CD4-positive, CD25-positive, alpha-beta regulatory T cell (primary cell): ENCODE data around the gene PPIL4. TPM values are rescaled to one million over a fixed set of nuclear protein-coding genes. Genes with fewer than 3 reads are reported as not detected.
A peak's percentile ranks its signal among the peaks of the same experiment; 100 is the strongest.

Experiments used
- ATAC-seq, 2 donors: fragments of 150-1000 bp; cut with Tn5 transposase; one replicate each; pipeline ENCODE4 v1.10.0; 2021; ENCODE audit warnings: low read depth in 2 of 2, moderate number of reproducible peaks in 2 of 2, moderate library complexity in 1 of 2
- DNase-seq, 3 donors: peaks; one replicate each; pipeline versions ENCODE4 v3.0.0 to v3.0.0-alpha.2; 2012 to 2022; ENCODE audit warnings: mixed read lengths in 1 of 3
- H3K27ac ChIP-seq: one replicate; pipeline ENCODE4 v1.7.0; 2013; ENCODE audit warnings: mild to moderate bottlenecking, low read length; ENCODE audit not compliant: insufficient read depth, poor library complexity, severe bottlenecking
- H3K27me3 ChIP-seq: one replicate; pipeline ENCODE4 v1.7.0; 2013; ENCODE audit warnings: low read length; ENCODE audit not compliant: control insufficient read depth, insufficient read depth
- H3K36me3 ChIP-seq: one replicate; pipeline ENCODE4 v1.7.0; 2013; ENCODE audit warnings: mild to moderate bottlenecking, low read length, moderate library complexity; ENCODE audit not compliant: control insufficient read depth, insufficient read depth
- H3K4me1 ChIP-seq: 2 replicates; pipeline ENCODE4 v1.7.0; 2013; ENCODE audit warnings: mild to moderate bottlenecking, low read length; ENCODE audit not compliant: insufficient read depth, control insufficient read depth, poor library complexity, severe bottlenecking
- H3K4me3 ChIP-seq: one replicate; pipeline ENCODE4 v1.7.0; 2013; ENCODE audit warnings: low read depth, mild to moderate bottlenecking, low read length, moderate library complexity
- H3K9me3 ChIP-seq, 2 experiments: 1 replicate in 1 of 2; 2 replicates in 1 of 2; pipeline ENCODE4 v1.7.0; 2013; ENCODE audit warnings: low read length in 2 of 2, mild to moderate bottlenecking in 1 of 2, moderate library complexity in 1 of 2; ENCODE audit not compliant: control insufficient read depth in 2 of 2
- H3K27ac Mint-ChIP-seq, 3 donors: one replicate each; pipeline ENCODE4 v1.8.0; 2020 to 2022; ENCODE audit warnings: mild to moderate bottlenecking in 3 of 3, mixed read lengths in 3 of 3, moderate library complexity in 2 of 3
- H3K27me3 Mint-ChIP-seq: one replicate; pipeline ENCODE4 v1.8.0; 2022; ENCODE audit warnings: mild to moderate bottlenecking, mixed read lengths
- H3K36me3 Mint-ChIP-seq: one replicate; pipeline ENCODE4 v1.8.0; 2020; ENCODE audit warnings: mixed read lengths
- H3K4me1 Mint-ChIP-seq, 4 donors: one replicate each; pipeline ENCODE4 v1.8.0; 2020 to 2022; ENCODE audit warnings: mixed read lengths in 4 of 4, mild to moderate bottlenecking in 1 of 4
- H3K4me3 Mint-ChIP-seq, 4 donors: one replicate each; pipeline ENCODE4 v1.8.0; 2020 to 2022; ENCODE audit warnings: mild to moderate bottlenecking in 4 of 4, mixed read lengths in 4 of 4, moderate library complexity in 3 of 4
- H3K9me3 Mint-ChIP-seq, 7 donors: one replicate each; pipeline ENCODE4 v1.8.0; 2020 to 2022; ENCODE audit warnings: mixed read lengths in 7 of 7, mild to moderate bottlenecking in 3 of 7, moderate library complexity in 2 of 7
- polyA plus RNA-seq, 4 donors: library from polyadenylated mRNA; unstranded; fragments of 300-500 nt; fragmentation: Illumina TruSeq; gene quantifications; one replicate each; pipeline ENCODE4 v1.2.3, GENCODE V29; 2021
- total RNA-seq: library from RNA; stranded (reverse); gene quantifications from one replicate; pipeline ENCODE4 v1.2.3, GENCODE V29; 2022

The PPIL4 gene
- total and polyA plus RNA-seq, 5 donors from 2014 or later: 10.0 to 40.8 (median 12.8) TPM

- DNase-seq (peak in 2 of 3 donors; percentile 62 to 66), ATAC-seq (peak; percentile 50 to 51)
- Histone ChIP-seq H3K27ac (peak overlapping the region; percentile 98), H3K36me3 (peaks cover 58% of the 10 kb centered on the region), H3K27me3 (no peaks in the 10 kb centered on the region), H3K9me3 (no peaks in the 10 kb centered on the region), H3K4me1 (peaks cover 98% of the 10 kb centered on the region), H3K4me3 (peak overlapping the region; percentile 67)
- H3K27me3 Mint-ChIP-seq: no peaks in the 10 kb centered on the region
- peaks cover 28 to 90% (median 57%) of the 10 kb centered on the region in 4 donors for H3K4me1 Mint-ChIP-seq
- H3K9me3 Mint-ChIP-seq: no peaks in the 10 kb centered on the region
- H3K27ac Mint-ChIP-seq: peak overlapping the region; percentile 89 to 93 (median 92)
- peak overlapping the region; percentile 78 to 91 (median 88) for H3K4me3 Mint-ChIP-seq
- H3K36me3 Mint-ChIP-seq: peaks cover 34% of the 10 kb centered on the region
These were observed 72.5 kb downstream of the PPIL4 start for GRCh38 chr6:149473080-149474052.

- Mint-ChIP-seq H3K27me3 (no peaks in the 10 kb centered on the region), H3K9me3 (no peaks in the 10 kb centered on the region), H3K4me3 (peak overlapping the region; percentile 78 to 91 (median 88)), H3K4me1 (peaks cover 31 to 93% (median 61%) of the 10 kb centered on the region in 4 donors), H3K27ac (peak overlapping the region; percentile 87 to 92 (median 89)), H3K36me3 (peaks cover 36% of the 10 kb centered on the region)
- peak overlapping the region; percentile 67 for H3K4me3 ChIP-seq
- H3K27ac ChIP-seq: peak overlapping the region; percentile 98
- peaks cover 98% of the 10 kb centered on the region for H3K4me1 ChIP-seq
- ATAC-seq: no peak
- H3K9me3 ChIP-seq: no peaks in the 10 kb centered on the region
- DNase-seq: no peak
- peaks cover 66% of the 10 kb centered on the region for H3K36me3 ChIP-seq
- H3K27me3 ChIP-seq: no peaks in the 10 kb centered on the region
These were observed 73.6 kb downstream of the PPIL4 start for GRCh38 chr6:149472241-149472640.

- peak overlapping the region; percentile 67 for H3K4me3 ChIP-seq
- H3K36me3 Mint-ChIP-seq: peaks cover 33% of the 10 kb centered on the region
- ATAC-seq (no peak), DNase-seq (peak in 1 of 3 donors; percentile 37)
- no peaks in the 10 kb centered on the region for H3K9me3 ChIP-seq
- no peaks in the 10 kb centered on the region for H3K27me3 Mint-ChIP-seq
- peaks cover 30 to 93% (median 57%) of the 10 kb centered on the region in 4 donors for H3K4me1 Mint-ChIP-seq
- H3K4me1 ChIP-seq: peaks cover 98% of the 10 kb centered on the region
- H3K27ac ChIP-seq: peak overlapping the region; percentile 98
- H3K36me3 ChIP-seq: peaks cover 70% of the 10 kb centered on the region
- peak overlapping the region; percentile 78 to 91 (median 88) for H3K4me3 Mint-ChIP-seq
- H3K9me3 Mint-ChIP-seq: no peaks in the 10 kb centered on the region
- H3K27ac Mint-ChIP-seq: peak overlapping the region; percentile 87 to 92 (median 89)
- H3K27me3 ChIP-seq: no peaks in the 10 kb centered on the region
These were observed 74.0 kb downstream of the PPIL4 start for GRCh38 chr6:149471801-149472200.

- Histone ChIP-seq H3K4me3 (peak overlapping the region; percentile 67), H3K27me3 (no peaks in the 10 kb centered on the region), H3K4me1 (peaks cover 96% of the 10 kb centered on the region), H3K9me3 (no peaks in the 10 kb centered on the region), H3K27ac (peak overlapping the region; percentile 98), H3K36me3 (peaks cover 73% of the 10 kb centered on the region)
- Mint-ChIP-seq H3K27me3 (no peaks in the 10 kb centered on the region), H3K4me1 (peaks cover 28 to 92% (median 58%) of the 10 kb centered on the region in 4 donors), H3K9me3 (no peaks in the 10 kb centered on the region), H3K36me3 (peaks cover 31% of the 10 kb centered on the region), H3K4me3 (peak overlapping the region in 3 of 4 donors; percentile 26 to 88 (median 87)), H3K27ac (peak overlapping the region in 2 of 3 donors; percentile 89 to 92)
- DNase-seq: no peak
- ATAC-seq: no peak
These were observed 74.9 kb downstream of the PPIL4 start for GRCh38 chr6:149470948-149471347.

GRCh38 chr6:149468179-149468578 lies 77.7 kb downstream of the PPIL4 start:
- peak; percentile 40 to 47 for ATAC-seq
- peak overlapping the region; percentile 89 to 95 (median 92) for H3K27ac Mint-ChIP-seq
- H3K27me3 ChIP-seq: no peaks in the 10 kb centered on the region
- H3K27ac ChIP-seq: peak overlapping the region; percentile 98
- peaks cover 20 to 93% (median 65%) of the 10 kb centered on the region in 4 donors for H3K4me1 Mint-ChIP-seq
- peak overlapping the region; percentile 66 for H3K4me3 ChIP-seq
- peaks cover 96% of the 10 kb centered on the region for H3K4me1 ChIP-seq
- no peaks in the 10 kb centered on the region for H3K27me3 Mint-ChIP-seq
- peak in 1 of 3 donors; percentile 52 for DNase-seq
- H3K36me3 Mint-ChIP-seq: peaks cover 38% of the 10 kb centered on the region
- peak overlapping the region; percentile 79 to 90 (median 81) for H3K4me3 Mint-ChIP-seq
- H3K9me3 Mint-ChIP-seq: no peaks in the 10 kb centered on the region
- H3K36me3 ChIP-seq: peaks cover 74% of the 10 kb centered on the region
- H3K9me3 ChIP-seq: no peaks in the 10 kb centered on the region

- Histone ChIP-seq H3K4me1 (peaks cover 96% of the 10 kb centered on the region), H3K27ac (peak overlapping the region; percentile 98), H3K27me3 (no peaks in the 10 kb centered on the region), H3K36me3 (peaks cover 71% of the 10 kb centered on the region), H3K4me3 (peak overlapping the region; percentile 13), H3K9me3 (no peaks in the 10 kb centered on the region)
- peak overlapping the region in 3 of 4 donors; percentile 71 to 90 (median 79) for H3K4me3 Mint-ChIP-seq
- H3K36me3 Mint-ChIP-seq: peaks cover 41% of the 10 kb centered on the region
- no peak for DNase-seq
- H3K9me3 Mint-ChIP-seq: no peaks in the 10 kb centered on the region
- peak overlapping the region; percentile 89 to 95 (median 92) for H3K27ac Mint-ChIP-seq
- H3K4me1 Mint-ChIP-seq: peaks cover 23 to 93% (median 65%) of the 10 kb centered on the region in 4 donors
- ATAC-seq: no peak
- H3K27me3 Mint-ChIP-seq: no peaks in the 10 kb centered on the region
These were observed 78.6 kb downstream of the PPIL4 start for GRCh38 chr6:149467265-149467664.

- Histone ChIP-seq H3K9me3 (no peaks in the 10 kb centered on the region), H3K27me3 (no peaks in the 10 kb centered on the region), H3K36me3 (peaks cover 73% of the 10 kb centered on the region), H3K4me3 (peak overlapping the region; percentile 7), H3K27ac (peak overlapping the region; percentile 65), H3K4me1 (peaks cover 70% of the 10 kb centered on the region)
- Mint-ChIP-seq H3K27me3 (no peaks in the 10 kb centered on the region), H3K36me3 (peaks cover 46% of the 10 kb centered on the region), H3K4me1 (peaks cover 26 to 81% (median 50%) of the 10 kb centered on the region in 4 donors), H3K27ac (peak overlapping the region; percentile 88 to 93 (median 89)), H3K4me3 (peak overlapping the region in 3 of 4 donors; percentile 39 to 63 (median 50)), H3K9me3 (no peaks in the 10 kb centered on the region)
- ATAC-seq (no peak), DNase-seq (no peak)
These were observed 81.4 kb downstream of the PPIL4 start for GRCh38 chr6:149464411-149464810.
